ENCODE results near the gene RAD9A. TPM values are rescaled to one million over a fixed set of nuclear protein-coding genes. Genes with fewer than 3 reads are reported as not detected.
"Not testable (repeated sequence)": the region's sequence is repeated elsewhere in the genome, so short reads cannot be mapped to it uniquely, and the experiment has no call there.

The RAD9A gene
- total RNA-seq, 2 donors from 2014 or later, result 35.6 to 53.7 TPM

GRCh38 chr11:67420646-67421429, 29.1 kb downstream of the RAD9A start:
- H3K36me3 Mint-ChIP-seq, result no peaks in the 10 kb centered on the region
- ATAC-seq (peak; percentile 93 to 94), DNase-seq (ENCODE audit: low spot score in 2 of 2) (peak; percentile 95 to 100)
- no peaks in the 10 kb centered on the region for H3K9me3 Mint-ChIP-seq
- peak overlapping the region; percentile 69 to 81 for H3K27ac Mint-ChIP-seq

DNA sequence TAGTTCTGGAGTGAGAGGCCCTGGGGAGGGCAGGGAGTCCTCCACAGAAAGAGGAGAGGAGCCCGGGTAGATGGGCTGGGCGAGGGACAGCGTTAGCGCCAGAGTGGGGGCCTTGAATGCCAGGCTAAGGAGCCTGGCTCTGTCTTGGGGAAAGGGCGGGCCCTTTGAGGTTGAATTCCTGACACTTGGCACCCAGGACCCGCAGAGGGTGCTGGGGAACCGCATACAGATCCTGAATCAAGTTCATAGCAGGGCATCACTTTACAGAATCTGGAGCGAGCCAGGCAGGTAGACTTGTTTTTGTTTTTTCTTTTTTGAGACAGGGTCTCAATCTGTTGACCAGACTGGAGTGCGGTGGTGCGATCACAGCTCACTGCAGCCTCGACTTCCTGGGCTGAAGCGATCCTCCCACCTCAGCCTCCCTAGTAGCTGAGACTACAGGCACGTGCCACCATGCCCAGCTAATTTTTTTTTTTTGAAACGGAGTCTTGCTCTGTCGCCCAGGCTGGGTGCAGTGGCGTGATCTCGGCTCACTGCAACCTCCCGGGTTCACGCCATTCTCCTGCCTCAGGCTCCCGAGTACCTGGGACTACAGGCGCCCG, 29.7 kb downstream of the RAD9A start:
- Mint-ChIP-seq H3K9me3 (no peaks in the 10 kb centered on the region), H3K27ac (peak overlapping the region; percentile 65 to 81), H3K36me3 (no peaks in the 10 kb centered on the region)
- ATAC-seq (no peak), DNase-seq (ENCODE audit: low spot score in 2 of 2) (no peak)

DNA sequence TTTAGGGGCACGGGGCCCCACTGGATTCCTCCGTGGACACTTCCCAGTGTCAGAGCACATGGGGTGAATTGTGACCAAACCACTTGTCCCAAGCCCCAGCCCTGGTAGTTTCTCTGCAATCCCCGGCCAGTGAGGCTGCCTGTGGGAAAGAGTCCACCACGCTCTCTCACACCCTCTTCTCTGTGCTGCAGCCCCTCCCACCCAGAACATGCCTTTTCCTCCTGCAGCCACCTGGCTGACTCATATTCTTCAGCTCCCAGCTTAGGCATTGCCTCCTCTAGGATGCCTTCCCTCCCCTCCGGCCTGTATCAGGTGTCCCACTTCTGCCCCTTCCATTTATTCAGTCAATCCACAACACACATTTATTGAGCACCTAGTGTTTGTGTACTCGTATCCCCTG, 31.1 kb downstream of the RAD9A start:
- H3K27ac Mint-ChIP-seq, result no peak overlapping the region
- H3K9me3 Mint-ChIP-seq, result no peaks in the 10 kb centered on the region
- ATAC-seq (no peak), DNase-seq (ENCODE audit: low spot score in 2 of 2) (no peak)
- H3K36me3 Mint-ChIP-seq, result peaks cover 0 to 3% of the 10 kb centered on the region in 2 donors

DNA sequence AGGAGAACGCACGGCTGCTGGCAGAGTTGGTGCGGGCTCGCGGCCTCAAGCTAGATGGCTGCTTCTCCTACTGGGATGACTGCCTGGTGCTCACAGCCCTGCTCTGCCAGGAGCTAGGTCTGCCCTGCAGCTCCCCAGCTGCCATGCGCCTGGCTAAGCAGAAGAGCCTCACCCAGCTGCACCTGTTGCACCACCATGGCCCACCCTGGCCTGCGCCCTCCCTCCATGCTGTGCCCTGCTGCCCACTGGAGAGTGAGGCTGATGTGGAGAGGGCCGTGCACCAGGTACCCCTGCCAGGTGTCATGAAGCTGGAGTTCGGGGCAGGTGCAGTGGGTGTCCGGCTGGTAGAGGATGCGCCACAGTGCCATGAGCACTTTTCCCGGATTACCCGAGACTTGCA, 31.7 kb downstream of the RAD9A start:
- peaks cover 0 to 7% of the 10 kb centered on the region in 2 donors for H3K36me3 Mint-ChIP-seq
- H3K27ac Mint-ChIP-seq, result no peak overlapping the region
- ATAC-seq, result no peak
- DNase-seq (ENCODE audit: low spot score in 2 of 2), result no peak
- H3K9me3 Mint-ChIP-seq, result no peaks in the 10 kb centered on the region

DNA sequence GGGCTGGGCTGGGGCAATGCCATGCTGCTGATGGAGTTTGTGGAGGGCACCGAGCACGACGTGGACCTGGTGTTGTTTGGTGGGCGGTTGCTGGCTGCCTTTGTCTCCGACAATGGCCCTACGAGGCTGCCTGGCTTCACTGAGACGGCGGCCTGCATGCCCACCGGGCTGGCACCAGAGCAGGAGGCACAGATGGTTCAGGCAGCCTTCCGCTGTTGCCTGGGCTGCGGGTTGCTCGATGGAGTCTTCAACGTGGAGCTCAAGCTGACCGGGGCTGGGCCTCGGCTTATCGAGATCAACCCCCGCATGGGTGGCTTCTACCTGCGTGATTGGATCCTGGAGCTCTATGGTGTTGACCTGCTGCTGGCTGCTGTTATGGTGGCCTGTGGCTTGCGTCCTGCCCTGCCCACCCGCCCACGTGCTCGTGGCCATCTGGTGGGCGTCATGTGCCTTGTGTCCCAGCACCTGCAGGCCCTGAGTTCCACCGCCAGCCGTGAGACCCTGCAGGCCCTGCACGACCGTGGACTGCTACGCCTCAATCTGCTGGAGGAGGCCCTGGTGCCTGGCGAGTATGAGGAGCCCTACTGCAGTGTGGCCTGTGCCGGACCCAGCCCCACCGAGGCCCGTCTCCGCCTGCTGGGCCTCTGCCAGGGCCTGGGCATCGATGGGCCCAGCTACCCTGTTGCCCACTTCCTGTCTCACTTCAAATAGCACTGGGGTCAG, 32.3 kb downstream of the RAD9A start:
- Mint-ChIP-seq H3K36me3 (peaks cover 0 to 13% of the 10 kb centered on the region in 2 donors), H3K27ac (no peak overlapping the region), H3K9me3 (no peaks in the 10 kb centered on the region)
- DNase-seq (ENCODE audit: low spot score in 2 of 2) (no peak), ATAC-seq (no peak)

- not testable (repeated sequence) for DNase-seq (ENCODE audit: low spot score in 2 of 2); H3K9me3 Mint-ChIP-seq
- ATAC-seq, result peak in 1 of 2 donors; percentile 13
- Mint-ChIP-seq H3K36me3 (peaks cover 0 to 20% of the 10 kb centered on the region in 2 donors), H3K27ac (peak overlapping the region; percentile 89 to 92)
Measured at GRCh38 chr11:67427364-67427859, 35.6 kb downstream of the RAD9A start.

- peak; percentile 93 to 95 for ATAC-seq
- peak within 1 kb of the TSS; percentile 92 to 97 for H3K27ac Mint-ChIP-seq
- H3K36me3 Mint-ChIP-seq, result peaks cover 0 to 20% of the 10 kb centered on the region in 2 donors
Measured at GRCh38 chr11:67428052-67429001, 36.5 kb downstream of the RAD9A start, which contains the start of gene RPS6KB2. Gene RPS6KB2 (plus strand): TSS chr11:67428494. CDS start chr11:67428546, 52 bp downstream.

DNA sequence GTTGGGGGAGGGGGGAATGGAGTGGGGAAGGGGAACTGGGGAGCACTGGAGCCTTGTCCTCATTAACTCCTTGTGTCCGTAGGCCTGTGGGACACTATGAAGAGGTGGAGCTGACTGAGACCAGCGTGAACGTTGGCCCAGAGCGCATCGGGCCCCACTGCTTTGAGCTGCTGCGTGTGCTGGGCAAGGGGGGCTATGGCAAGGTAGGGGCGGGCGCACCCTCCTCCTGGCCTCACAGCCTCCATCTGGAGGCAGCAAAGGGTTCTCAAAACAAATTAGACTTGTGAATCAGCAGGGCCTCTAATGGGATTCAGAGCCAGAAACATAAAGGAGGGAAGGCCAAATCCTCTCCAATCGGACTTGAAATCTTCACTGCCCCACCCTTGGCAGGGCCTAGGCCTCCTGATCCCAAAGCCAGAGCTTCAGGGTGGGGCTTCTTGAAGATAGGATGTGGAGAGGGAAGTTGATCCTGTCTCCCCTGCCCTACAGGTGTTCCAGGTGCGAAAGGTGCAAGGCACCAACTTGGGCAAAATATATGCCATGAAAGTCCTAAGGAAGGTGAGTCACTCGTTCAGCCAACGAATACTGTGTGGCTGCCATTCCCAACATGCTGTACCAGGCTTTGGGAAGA, 37.4 kb downstream of the RAD9A start:
- Mint-ChIP-seq H3K36me3 (peaks cover 0 to 20% of the 10 kb centered on the region in 2 donors), H3K9me3 (no peaks in the 10 kb centered on the region), H3K27ac (peak overlapping the region; percentile 92 to 97)
- ATAC-seq, result no peak
- DNase-seq (ENCODE audit: low spot score in 2 of 2), result no peak

More at GRCh38 chr11:67428052-67429001, 36.5 kb downstream of the RAD9A start, which contains the start of gene RPS6KB2:
- DNase-seq (ENCODE audit: low spot score in 2 of 2), result peak; percentile 98 to 99
- no peaks in the 10 kb centered on the region for H3K9me3 Mint-ChIP-seq

DNA sequence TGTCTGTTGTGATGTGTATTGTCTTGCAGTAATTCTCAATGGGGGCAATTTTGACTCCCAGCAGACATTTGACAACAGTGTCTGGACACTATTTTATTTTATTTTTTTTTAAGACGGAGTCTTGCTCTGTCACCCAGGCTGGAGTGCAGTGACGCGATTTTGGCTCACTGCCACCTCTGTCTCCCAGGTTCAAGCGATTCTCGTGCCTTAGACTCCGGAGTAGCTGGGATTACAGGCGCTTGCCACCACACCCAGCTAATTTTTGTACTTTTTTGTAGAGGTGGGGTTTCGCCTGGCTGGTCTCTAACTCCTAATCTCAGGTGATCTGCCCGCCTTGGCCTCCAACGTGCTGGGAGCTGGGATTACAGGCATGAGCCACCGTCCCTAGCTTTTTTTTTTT, 37.9 kb downstream of the RAD9A start:
- peak overlapping the region; percentile 29 to 75 for H3K27ac Mint-ChIP-seq

GRCh38 chr11:67431346-67432249, 39.8 kb downstream of the RAD9A start:
- DNase-seq (ENCODE audit: low spot score in 2 of 2) (no peak), ATAC-seq (no peak)
- Mint-ChIP-seq H3K27ac (peak overlapping the region; percentile 32 to 90), H3K36me3 (peaks cover 14 to 33% of the 10 kb centered on the region in 2 donors), H3K9me3 (no peaks in the 10 kb centered on the region)

More for the DNA sequence above, 37.9 kb downstream of the RAD9A start:
- no peak for DNase-seq (ENCODE audit: low spot score in 2 of 2)
- H3K36me3 Mint-ChIP-seq, result peaks cover 0 to 20% of the 10 kb centered on the region in 2 donors
- ATAC-seq, result no peak
- no peaks in the 10 kb centered on the region for H3K9me3 Mint-ChIP-seq

GRCh38 chr11:67432655-67433349, 41.0 kb downstream of the RAD9A start:
- Mint-ChIP-seq H3K27ac (peak overlapping the region; percentile 7 to 90), H3K9me3 (no peaks in the 10 kb centered on the region), H3K36me3 (peaks cover 22 to 39% of the 10 kb centered on the region in 2 donors)
- DNase-seq (ENCODE audit: low spot score in 2 of 2) (no peak), ATAC-seq (no peak)

DNA sequence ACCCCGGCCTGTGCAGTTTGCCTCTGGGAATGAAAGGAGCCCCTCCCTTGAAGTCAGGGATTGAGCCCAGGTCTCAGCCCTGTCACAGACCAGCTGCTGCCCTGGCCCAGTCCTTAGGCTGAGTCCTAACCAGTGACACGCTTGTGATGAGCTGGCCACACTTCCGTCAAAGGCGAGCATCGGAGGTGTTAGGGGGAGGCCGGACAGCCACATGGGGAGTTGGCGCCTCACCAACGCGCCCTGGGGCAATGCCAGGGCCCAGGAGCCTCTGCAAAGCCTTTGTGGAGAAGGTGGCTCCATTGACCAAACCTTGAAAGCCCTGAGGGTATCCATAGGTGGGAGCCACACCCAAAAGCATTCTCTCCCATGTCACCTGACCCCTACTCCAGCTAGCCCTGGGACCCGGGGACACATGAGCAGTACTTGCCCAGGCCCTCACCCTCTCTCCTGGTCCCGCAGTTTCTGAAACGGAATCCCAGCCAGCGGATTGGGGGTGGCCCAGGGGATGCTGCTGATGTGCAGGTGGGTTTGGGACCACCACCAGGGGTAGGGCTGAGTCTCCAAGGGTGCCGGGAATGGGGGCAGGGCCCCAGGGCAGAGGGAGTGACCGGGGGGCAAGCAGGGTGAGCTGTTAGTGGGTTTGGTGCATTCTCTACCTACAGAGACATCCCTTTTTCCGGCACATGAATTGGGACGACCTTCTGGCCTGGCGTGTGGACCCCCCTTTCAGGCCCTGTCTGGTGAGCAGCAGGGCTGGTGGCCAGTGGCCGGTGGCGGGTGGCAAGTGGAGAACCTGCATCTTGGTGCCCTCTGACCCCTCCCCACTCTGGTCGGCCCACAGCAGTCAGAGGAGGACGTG, 42.0 kb downstream of the RAD9A start:
- H3K27ac Mint-ChIP-seq, result peak overlapping the region; percentile 86 to 90
- DNase-seq (ENCODE audit: low spot score in 2 of 2) (no peak), ATAC-seq (peak in 1 of 2 donors; percentile 17)
- H3K9me3 Mint-ChIP-seq, result no peaks in the 10 kb centered on the region
- H3K36me3 Mint-ChIP-seq, result peaks cover 32 to 38% of the 10 kb centered on the region in 2 donors

DNA sequence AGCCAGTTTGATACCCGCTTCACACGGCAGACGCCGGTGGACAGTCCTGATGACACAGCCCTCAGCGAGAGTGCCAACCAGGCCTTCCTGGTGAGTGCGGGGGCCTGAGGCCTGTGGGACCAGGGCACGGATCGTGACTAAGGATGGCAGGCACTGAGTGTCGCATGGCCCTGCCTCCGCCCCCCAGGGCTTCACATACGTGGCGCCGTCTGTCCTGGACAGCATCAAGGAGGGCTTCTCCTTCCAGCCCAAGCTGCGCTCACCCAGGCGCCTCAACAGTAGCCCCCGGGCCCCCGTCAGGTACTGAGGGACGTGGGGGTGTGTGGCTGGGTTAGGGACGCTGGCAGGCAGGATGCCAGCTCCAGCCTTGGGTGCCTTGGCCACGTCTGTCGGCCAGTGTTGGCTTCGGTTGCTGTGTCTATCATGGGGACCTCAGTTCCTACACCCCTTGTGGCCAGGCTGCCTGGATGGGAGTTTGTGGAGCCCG, 42.7 kb downstream of the RAD9A start:
- Mint-ChIP-seq H3K27ac (peak overlapping the region; percentile 86 to 90), H3K9me3 (no peaks in the 10 kb centered on the region), H3K36me3 (peaks cover 39 to 43% of the 10 kb centered on the region in 2 donors)
- ATAC-seq, result peak in 1 of 2 donors; percentile 8
- peak in 1 of 2 donors; percentile 17 for DNase-seq (ENCODE audit: low spot score in 2 of 2)
